Stimulated activated naive B cell treated with anti-CD40 and anti-IgM and Interleukin-4, amounts not matched to agents 10 μg/mL and 1 μg/mL and 100 μg/mL, for 72 hours (primary cell): ENCODE results near the gene MICAL1.

Source experiments
- ATAC-seq, 2 donors: fragments of 150-1000 bp; cut with Tn5 transposase; replicated peaks; 2 replicates each; pipeline ENCODE4 v1.10.0; 2021; ENCODE audit warnings: moderate library complexity in 1 of 2
- DNase-seq: peaks from one replicate; pipeline ENCODE4 v3.0.0; 2021
- H3K27ac Mint-ChIP-seq: one replicate; pipeline ENCODE4 v1.8.0; 2022; ENCODE audit warnings: mild to moderate bottlenecking, mixed read lengths
- H3K27me3 Mint-ChIP-seq, 2 donors: one replicate each; pipeline ENCODE4 v1.8.0; 2022; ENCODE audit warnings: mixed read lengths in 2 of 2
- H3K36me3 Mint-ChIP-seq, 2 donors: one replicate each; pipeline ENCODE4 v1.8.0; 2022; ENCODE audit warnings: mixed read lengths in 2 of 2, mild to moderate bottlenecking in 1 of 2
- H3K4me1 Mint-ChIP-seq, 2 donors: one replicate each; pipeline ENCODE4 v1.8.0; 2022; ENCODE audit warnings: mixed read lengths in 2 of 2, mild to moderate bottlenecking in 1 of 2
- H3K4me3 Mint-ChIP-seq, 2 donors: one replicate each; pipeline ENCODE4 v1.8.0; 2022; ENCODE audit warnings: mild to moderate bottlenecking in 2 of 2, mixed read lengths in 2 of 2, moderate library complexity in 1 of 2
- H3K9me3 Mint-ChIP-seq, 2 donors: one replicate each; pipeline ENCODE4 v1.8.0; 2022; ENCODE audit warnings: mixed read lengths in 2 of 2, mild to moderate bottlenecking in 1 of 2

The MICAL1 gene

GRCh38 chr6:109443425-109443950, 12.1 kb downstream of the MICAL1 start:
- Mint-ChIP-seq H3K36me3 (peaks cover 37 to 58% of the 10 kb centered on the region in 2 donors), H3K9me3 (no peaks in the 10 kb centered on the region), H3K27me3 (no peaks in the 10 kb centered on the region), H3K4me3 (peak overlapping the region in 1 of 2 donors; percentile 57), H3K27ac (peak overlapping the region; percentile 77), H3K4me1 (peaks cover 53 to 61% of the 10 kb centered on the region in 2 donors)
- ATAC-seq (no peak), DNase-seq (no peak)

DNA sequence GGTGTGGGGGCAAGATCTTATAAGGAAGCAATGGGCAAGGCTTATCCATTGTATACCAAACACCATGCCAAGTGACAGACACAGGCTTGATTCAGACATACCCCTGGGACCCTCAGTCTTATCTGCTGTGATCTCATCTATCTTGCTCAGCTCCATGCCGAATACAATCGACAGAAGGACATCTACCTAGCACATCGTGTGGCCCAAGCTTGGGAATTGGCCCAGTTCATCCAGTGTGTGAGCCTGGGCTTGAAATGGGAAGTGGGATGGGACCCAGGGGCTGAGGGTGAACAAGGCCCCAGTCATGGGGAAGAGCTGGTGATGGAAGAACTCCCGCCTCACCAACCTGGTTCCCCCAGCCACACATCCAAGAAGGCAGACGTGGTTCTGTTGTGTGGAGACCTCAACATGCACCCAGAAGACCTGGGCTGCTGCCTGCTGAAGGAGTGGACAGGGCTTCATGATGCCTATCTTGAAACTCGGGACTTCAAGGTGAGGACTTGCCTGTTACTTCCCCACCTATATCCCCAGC, 13.1 kb downstream of the MICAL1 start:
- Mint-ChIP-seq H3K27me3 (no peaks in the 10 kb centered on the region), H3K4me3 (peak overlapping the region; percentile 96 to 99), H3K36me3 (peaks cover 28 to 48% of the 10 kb centered on the region in 2 donors), H3K27ac (peak overlapping the region; percentile 99), H3K4me1 (peaks cover 43 to 52% of the 10 kb centered on the region in 2 donors), H3K9me3 (no peaks in the 10 kb centered on the region)
- no peak for ATAC-seq
- no peak for DNase-seq

GRCh38 chr6:109441069-109441816, 14.3 kb downstream of the MICAL1 start:
- Mint-ChIP-seq H3K9me3 (no peaks in the 10 kb centered on the region), H3K4me1 (peaks cover 37 to 45% of the 10 kb centered on the region in 2 donors), H3K4me3 (peak overlapping the region; percentile 96 to 99), H3K36me3 (peaks cover 23 to 39% of the 10 kb centered on the region in 2 donors), H3K27me3 (no peaks in the 10 kb centered on the region), H3K27ac (peak overlapping the region; percentile 99)
- ATAC-seq (peak; percentile 25 to 34), DNase-seq (no peak)

GRCh38 chr6:109440331-109441068, 15.1 kb downstream of the MICAL1 start, which contains the start of the genes PPIL6 and SMPD2:
Gene PPIL6 (minus strand): TSS chr6:109440628. CDS start chr6:109440590, 38 bp downstream.
Gene SMPD2 (plus strand): TSS chr6:109440724. CDS start chr6:109441122, 398 bp downstream.
- Mint-ChIP-seq H3K27ac (peak within 1 kb of the TSS; percentile 99), H3K9me3 (no peaks in the 10 kb centered on the region), H3K4me1 (peaks cover 34 to 38% of the 10 kb centered on the region in 2 donors), H3K4me3 (peak within 1 kb of the TSS; percentile 96 to 99), H3K36me3 (peaks cover 22 to 32% of the 10 kb centered on the region in 2 donors), H3K27me3 (no peaks in the 10 kb centered on the region)
- ATAC-seq, result peak; percentile 86 to 92
- peak; percentile 75 for DNase-seq

- Mint-ChIP-seq H3K9me3 (no peaks in the 10 kb centered on the region), H3K36me3 (peaks cover 0 to 3% of the 10 kb centered on the region in 2 donors), H3K27ac (no peak overlapping the region), H3K4me1 (peaks cover 0 to 2% of the 10 kb centered on the region in 2 donors), H3K27me3 (no peaks in the 10 kb centered on the region), H3K4me3 (no peak overlapping the region)
- no peak for DNase-seq
- ATAC-seq, result no peak
Observed at GRCh38 chr6:109436041-109436440, 19.5 kb downstream of the MICAL1 start.

DNA sequence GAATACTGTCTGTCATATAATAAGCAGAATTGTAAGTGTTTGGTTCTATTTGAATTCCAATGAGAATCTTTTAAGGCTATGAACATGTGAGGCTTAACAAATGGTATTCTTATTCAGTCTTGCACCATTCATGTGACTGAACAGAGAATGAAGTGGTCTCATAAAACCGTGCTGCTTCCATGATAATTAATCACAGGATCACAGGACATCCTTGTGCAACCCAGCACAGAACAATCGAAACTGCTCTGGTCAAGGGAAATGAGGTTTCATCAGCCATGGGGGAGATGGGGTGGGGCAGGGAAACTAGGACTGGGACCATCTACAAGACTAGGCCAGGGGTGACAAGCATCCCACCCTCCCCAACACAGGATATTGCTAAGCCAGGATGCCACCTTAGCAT, 21.1 kb downstream of the MICAL1 start:
- H3K4me3 Mint-ChIP-seq, result no peak overlapping the region
- no peaks in the 10 kb centered on the region for H3K4me1 Mint-ChIP-seq
- DNase-seq, result no peak
- no peaks in the 10 kb centered on the region for H3K27me3 Mint-ChIP-seq
- H3K36me3 Mint-ChIP-seq, result peaks cover 0 to 3% of the 10 kb centered on the region in 2 donors
- no peak overlapping the region for H3K27ac Mint-ChIP-seq
- H3K9me3 Mint-ChIP-seq, result no peaks in the 10 kb centered on the region
- ATAC-seq, result no peak

- Mint-ChIP-seq H3K27ac (no peak overlapping the region), H3K36me3 (peaks cover 0 to 3% of the 10 kb centered on the region in 2 donors), H3K4me3 (no peak overlapping the region), H3K9me3 (no peaks in the 10 kb centered on the region), H3K4me1 (peaks cover 1 to 5% of the 10 kb centered on the region in 2 donors), H3K27me3 (no peaks in the 10 kb centered on the region)
- no peak for ATAC-seq
- DNase-seq, result no peak
Observed at GRCh38 chr6:109429496-109429895, 26.1 kb downstream of the MICAL1 start.

GRCh38 chr6:109428889-109429477, 26.6 kb downstream of the MICAL1 start:
- Mint-ChIP-seq H3K4me3 (no peak overlapping the region), H3K27ac (no peak overlapping the region), H3K36me3 (peaks cover 0 to 3% of the 10 kb centered on the region in 2 donors), H3K9me3 (no peaks in the 10 kb centered on the region), H3K4me1 (peaks cover 3 to 9% of the 10 kb centered on the region in 2 donors), H3K27me3 (no peaks in the 10 kb centered on the region)
- no peak for ATAC-seq
- no peak for DNase-seq

- DNase-seq (no peak), ATAC-seq (no peak)
- Mint-ChIP-seq H3K4me3 (no peak overlapping the region), H3K4me1 (peaks cover 11 to 20% of the 10 kb centered on the region in 2 donors), H3K9me3 (no peaks in the 10 kb centered on the region), H3K27ac (peak overlapping the region; percentile 14), H3K36me3 (peaks cover 0 to 3% of the 10 kb centered on the region in 2 donors), H3K27me3 (no peaks in the 10 kb centered on the region)
Observed at GRCh38 chr6:109424946-109425345, 30.6 kb downstream of the MICAL1 start.

GRCh38 chr6:109421184-109421583, 34.4 kb downstream of the MICAL1 start:
- Mint-ChIP-seq H3K27ac (no peak overlapping the region), H3K27me3 (no peaks in the 10 kb centered on the region), H3K4me1 (peaks cover 11 to 20% of the 10 kb centered on the region in 2 donors), H3K9me3 (no peaks in the 10 kb centered on the region), H3K36me3 (peaks cover 0 to 4% of the 10 kb centered on the region in 2 donors), H3K4me3 (no peak overlapping the region)
- DNase-seq, result no peak
- ATAC-seq, result no peak

DNA sequence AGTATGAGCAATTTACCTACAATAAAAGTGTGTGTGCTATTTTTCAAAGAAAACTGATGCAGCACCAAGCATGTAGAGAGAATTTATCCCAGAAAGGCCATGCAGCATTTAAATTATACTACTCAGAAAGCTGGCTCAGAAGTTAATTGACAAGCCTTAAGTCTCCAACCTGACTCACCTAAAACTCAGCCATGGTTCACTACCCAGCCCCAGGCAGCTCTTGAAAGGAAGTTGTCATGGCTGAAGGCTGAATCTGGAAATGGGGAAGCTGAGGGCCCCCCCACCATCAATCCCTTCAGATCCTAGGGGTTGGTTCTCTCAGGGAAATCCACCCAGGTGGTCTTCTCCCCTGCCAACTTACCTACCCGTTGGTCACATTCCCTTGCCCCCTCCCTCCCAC, 34.8 kb downstream of the MICAL1 start:
- DNase-seq, result no peak
- no peak overlapping the region for H3K27ac Mint-ChIP-seq
- ATAC-seq, result peak; percentile 51 to 65
- H3K9me3 Mint-ChIP-seq, result no peaks in the 10 kb centered on the region
- H3K4me3 Mint-ChIP-seq, result no peak overlapping the region
- peaks cover 0 to 4% of the 10 kb centered on the region in 2 donors for H3K36me3 Mint-ChIP-seq
- peaks cover 11 to 20% of the 10 kb centered on the region in 2 donors for H3K4me1 Mint-ChIP-seq
- H3K27me3 Mint-ChIP-seq, result no peaks in the 10 kb centered on the region

DNA sequence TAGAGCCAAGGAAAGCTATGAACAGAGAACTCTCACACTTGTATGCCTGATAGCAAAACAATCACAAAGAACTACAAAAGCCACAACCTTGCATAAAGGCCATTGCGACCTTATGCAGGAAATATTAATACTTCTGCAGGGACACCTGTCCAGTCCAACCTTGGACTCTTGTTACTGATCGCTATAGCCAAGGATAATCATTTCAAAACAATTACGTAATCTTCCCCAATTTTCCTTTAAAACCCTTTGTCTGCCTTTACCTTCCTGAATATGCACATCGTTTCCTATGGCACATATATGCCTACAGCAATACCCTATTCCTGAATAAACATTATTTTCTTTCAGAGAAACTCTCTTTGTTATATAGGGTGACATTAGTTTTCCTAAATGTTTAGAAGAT, 37.9 kb downstream of the MICAL1 start:
- DNase-seq, result no peak
- no peak for ATAC-seq
- H3K9me3 Mint-ChIP-seq, result peaks cover 0 to 3% of the 10 kb centered on the region in 2 donors
- peaks cover 6 to 7% of the 10 kb centered on the region in 2 donors for H3K4me1 Mint-ChIP-seq
- H3K27me3 Mint-ChIP-seq, result no peaks in the 10 kb centered on the region
- H3K4me3 Mint-ChIP-seq, result no peak overlapping the region
- H3K27ac Mint-ChIP-seq, result no peak overlapping the region
- peaks cover 0 to 7% of the 10 kb centered on the region in 2 donors for H3K36me3 Mint-ChIP-seq

- no peak overlapping the region for H3K4me3 Mint-ChIP-seq
- H3K27ac Mint-ChIP-seq, result no peak overlapping the region
- no peak for ATAC-seq
- no peak for DNase-seq
- no peaks in the 10 kb centered on the region for H3K4me1 Mint-ChIP-seq
- H3K36me3 Mint-ChIP-seq, result peaks cover 0 to 7% of the 10 kb centered on the region in 2 donors
- H3K27me3 Mint-ChIP-seq, result no peaks in the 10 kb centered on the region
- H3K9me3 Mint-ChIP-seq, result peaks cover 0 to 3% of the 10 kb centered on the region in 2 donors
Observed at GRCh38 chr6:109411034-109411433, 44.5 kb downstream of the MICAL1 start.

DNA sequence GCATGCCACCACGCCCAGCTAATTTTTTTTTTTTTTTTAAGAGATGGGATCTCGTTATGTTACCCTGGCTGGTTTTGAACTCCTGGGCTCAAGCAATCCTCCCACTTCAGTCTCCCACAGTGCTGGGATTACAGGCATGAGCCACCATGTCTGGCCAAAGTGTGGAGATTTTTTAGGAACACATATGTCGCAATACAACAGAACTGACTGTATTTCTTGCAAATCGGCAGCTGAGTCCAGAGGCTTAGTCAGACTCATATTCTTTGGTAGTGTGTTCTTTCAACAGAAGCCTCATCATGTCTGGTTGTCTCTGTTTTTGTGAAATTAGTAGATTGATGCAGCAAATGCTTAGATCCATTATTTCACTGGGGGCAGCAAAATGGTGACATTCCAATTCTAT, 49.4 kb downstream of the MICAL1 start:
- no peaks in the 10 kb centered on the region for H3K27me3 Mint-ChIP-seq
- H3K4me1 Mint-ChIP-seq, result no peaks in the 10 kb centered on the region
- H3K36me3 Mint-ChIP-seq, result peaks cover 0 to 4% of the 10 kb centered on the region in 2 donors
- H3K27ac Mint-ChIP-seq, result no peak overlapping the region
- no peaks in the 10 kb centered on the region for H3K9me3 Mint-ChIP-seq
- ATAC-seq (no peak), DNase-seq (no peak)
- H3K4me3 Mint-ChIP-seq, result no peak overlapping the region
